HL-60 (cell line): ENCODE results near the gene AJUBA.

Experiments
- DNase-seq, 2 experiments: peaks; one replicate each; pipeline ENCODE4 v3.0.0-alpha.2; 2010 to 2020; ENCODE audit warnings: low read depth in 1 of 2, low spot score in 1 of 2
- H3K27ac ChIP-seq: fragments of 250-450 bp; sonication (Bioruptor Pico); replicated peaks from 2 replicates; pipeline ENCODE4 v1.5.1; 2020; ENCODE audit warnings: mild to moderate bottlenecking, moderate library complexity
- H3K27me3 ChIP-seq: fragments of 250-450 bp; sonication (Bioruptor Pico); 2 replicates; pipeline ENCODE4 v1.5.1; 2021; ENCODE audit warnings: mild to moderate bottlenecking, moderate library complexity; ENCODE audit not compliant: insufficient read depth, poor library complexity, severe bottlenecking
- H3K4me3 ChIP-seq: replicated peaks from 2 replicates; pipeline ENCODE4 v1.5.1; 2011; ENCODE audit warnings: mild to moderate bottlenecking, control low read depth, low read length; ENCODE audit not compliant: insufficient read depth
- CTCF ChIP-seq: IDR thresholded peaks from one replicate; pipeline ENCODE4 v1.5.1; 2011; ENCODE audit warnings: low read length, control low read depth, inconsistent platforms; ENCODE audit not compliant: insufficient read depth
- GABPA ChIP-seq: IDR thresholded peaks from 2 replicates; pipeline ENCODE4 v1.6.1; 2012; ENCODE audit warnings: low read depth
- POLR2AphosphoS5 ChIP-seq: IDR thresholded peaks from 2 replicates; pipeline ENCODE4 v1.6.1; 2012; ENCODE audit warnings: low read depth
- REST ChIP-seq: IDR thresholded peaks from 2 replicates; pipeline ENCODE4 v1.6.1; 2012; ENCODE audit warnings: low read depth; ENCODE audit not compliant: insufficient replicate concordance
- SPI1 ChIP-seq: IDR thresholded peaks from 2 replicates; pipeline ENCODE4 v1.6.1; 2012; ENCODE audit warnings: low read depth, mild to moderate bottlenecking, borderline replicate concordance

The AJUBA gene

DNA sequence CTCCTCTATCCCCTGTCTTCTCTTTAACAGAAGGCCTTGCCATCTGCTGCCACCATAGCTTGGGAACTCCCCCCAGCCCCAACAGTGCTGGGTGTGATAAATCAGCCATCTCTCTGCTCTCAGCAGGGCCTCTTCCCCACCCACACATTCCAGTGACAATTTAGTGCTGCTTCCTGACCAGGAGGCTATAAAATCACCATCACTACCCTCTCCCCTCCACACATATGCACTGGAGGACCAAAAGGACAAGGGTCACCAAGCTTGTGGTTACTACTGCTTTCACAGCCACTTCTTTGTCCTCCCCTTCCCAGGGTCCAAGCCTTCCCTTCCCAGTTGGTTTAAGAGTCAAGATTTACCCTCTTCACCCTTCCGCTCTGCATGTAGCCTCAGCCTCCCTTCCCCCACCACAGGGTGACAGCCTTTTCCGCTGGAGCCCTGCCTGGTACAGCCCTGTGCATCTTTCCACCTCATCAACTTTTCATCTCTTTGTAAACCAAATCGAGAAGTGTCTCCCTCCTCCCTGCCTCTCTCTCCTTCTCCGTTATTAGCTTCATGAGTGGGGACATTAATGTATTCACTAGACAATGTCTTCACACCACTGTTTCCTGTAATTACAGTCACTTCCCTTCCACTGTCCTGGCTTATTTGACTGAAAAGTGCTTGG is 42.9 kb upstream of the AJUBA start:
- Histone ChIP-seq H3K4me3 (no peak overlapping the region), H3K27ac (no peak overlapping the region), H3K27me3 (no peaks in the 10 kb centered on the region)
- TF ChIP-seq CTCF: no peak
- TF ChIP-seq SPI1: no peak
- TF ChIP-seq GABPA: no peak
- TF ChIP-seq POLR2AphosphoS5: no peak
- no peak for TF ChIP-seq REST
- DNase-seq: no peak

DNA sequence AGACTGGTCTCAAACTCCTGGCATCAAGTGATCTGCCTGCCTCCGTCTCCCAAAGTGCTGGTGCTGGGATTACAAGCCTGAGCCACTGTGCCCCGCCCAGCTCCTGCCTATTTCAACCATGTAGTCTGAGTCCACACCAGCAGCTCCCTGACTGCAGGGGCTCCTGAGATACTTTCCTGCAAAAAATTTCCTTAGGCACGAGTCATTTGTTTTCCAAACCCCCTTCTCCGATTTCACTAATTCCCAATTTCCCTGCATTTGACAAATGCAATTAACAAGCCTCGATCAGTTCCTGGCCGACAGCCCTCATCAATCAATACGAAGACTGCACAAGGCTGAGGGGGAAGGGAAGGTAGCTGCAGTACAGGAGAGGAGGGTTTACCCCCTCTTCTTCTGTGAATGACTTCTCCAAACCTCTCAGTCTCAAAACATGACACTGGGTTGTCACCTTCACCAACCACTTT is 42.3 kb upstream of the AJUBA start:
- no peak for DNase-seq
- Histone ChIP-seq H3K4me3 (no peak overlapping the region), H3K27ac (no peak overlapping the region), H3K27me3 (no peaks in the 10 kb centered on the region)
- TF ChIP-seq REST (no peak), GABPA (no peak), SPI1 (no peak), CTCF (no peak), POLR2AphosphoS5 (no peak)

DNA sequence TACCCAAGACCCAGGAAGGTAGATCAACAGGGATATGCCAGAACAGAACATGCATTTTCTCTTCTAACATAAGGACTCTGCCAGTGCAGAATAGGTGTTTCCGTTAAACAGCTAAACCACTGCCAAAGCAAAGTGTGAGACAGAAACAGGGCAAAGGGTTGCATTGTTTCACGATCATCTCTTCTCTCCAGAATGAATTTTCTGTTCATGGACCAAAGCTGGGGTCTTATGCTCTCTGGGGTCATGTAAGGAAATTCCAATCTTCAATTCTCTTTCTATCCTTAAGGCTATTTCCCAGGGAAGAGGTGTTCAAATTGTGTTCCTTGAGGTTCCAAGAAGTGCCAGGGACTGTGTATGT is 41.4 kb upstream of the AJUBA start:
- Histone ChIP-seq H3K4me3 (no peak overlapping the region), H3K27ac (no peak overlapping the region), H3K27me3 (no peaks in the 10 kb centered on the region)

More for the DNA sequence above, 41.4 kb upstream of the AJUBA start:
- DNase-seq: no peak
- TF ChIP-seq SPI1 (no peak), POLR2AphosphoS5 (no peak), REST (no peak), GABPA (no peak), CTCF (no peak)
